ENCODE results near the gene VASH1.

GRCh38 chr14:76773956-76774820, 12.9 kb downstream of the VASH1 start:
- TF ChIP-seq POLR2A (IDR thresholded peaks at IDR 0.05; ENCODE audit: low read depth): no peak
- TF ChIP-seq EP300 (IDR thresholded peaks at IDR 0.05): no peak
- TF ChIP-seq CTCF (IDR thresholded peaks at IDR 0.05): no peak
- no peak for TF ChIP-seq POLR2AphosphoS5 (IDR thresholded peaks at IDR 0.05)

Data from esophagus muscularis mucosa (tissue), 4 donors.